ENCODE measurements around the gene BRINP1.

DNA sequence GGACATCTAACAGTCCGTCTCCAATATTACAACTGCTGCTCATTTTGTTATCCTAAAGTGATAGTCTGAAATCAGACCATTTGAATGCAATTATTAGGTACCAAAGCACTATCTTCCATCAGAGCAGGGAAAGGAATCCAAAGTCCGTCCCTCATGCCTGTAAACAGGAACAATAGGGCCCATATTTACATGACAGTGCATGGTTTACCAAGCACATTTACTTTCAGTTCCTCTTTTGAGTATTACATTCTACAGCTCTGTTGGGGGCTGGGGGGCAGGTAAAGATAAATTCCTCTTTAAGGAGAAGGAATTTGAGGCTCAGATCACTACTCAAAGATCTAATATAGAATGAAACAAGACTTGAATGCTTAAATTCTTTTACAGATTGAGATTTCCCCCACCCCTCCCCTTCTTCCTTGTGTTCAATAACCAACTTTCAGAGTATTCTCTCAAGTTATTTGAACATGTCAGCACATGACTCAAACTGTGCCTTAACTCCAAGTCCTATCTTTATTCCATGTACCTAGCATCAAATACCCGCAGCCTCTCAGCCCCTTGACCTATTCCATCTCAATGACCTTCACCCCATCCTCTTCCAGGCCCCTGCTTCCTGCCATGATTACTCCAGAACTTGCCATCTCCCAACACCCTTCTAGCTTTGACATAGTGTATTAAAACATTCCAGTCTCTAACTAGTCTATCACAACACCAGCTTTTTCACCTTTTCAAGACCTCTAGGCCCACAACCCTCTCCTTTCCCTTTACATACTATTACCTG, 71.0 kb downstream of the BRINP1 start:
- TF ChIP-seq, protein P1, sequence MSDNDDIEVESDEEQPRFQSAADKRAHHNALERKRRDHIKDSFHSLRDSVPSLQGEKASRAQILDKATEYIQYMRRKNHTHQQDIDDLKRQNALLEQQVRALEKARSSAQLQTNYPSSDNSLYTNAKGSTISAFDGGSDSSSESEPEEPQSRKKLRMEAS (IDR thresholded peaks at IDR 0.05; ENCODE audit: insufficient read depth, insufficient read length), result no peak
- TF ChIP-seq, protein P2, sequence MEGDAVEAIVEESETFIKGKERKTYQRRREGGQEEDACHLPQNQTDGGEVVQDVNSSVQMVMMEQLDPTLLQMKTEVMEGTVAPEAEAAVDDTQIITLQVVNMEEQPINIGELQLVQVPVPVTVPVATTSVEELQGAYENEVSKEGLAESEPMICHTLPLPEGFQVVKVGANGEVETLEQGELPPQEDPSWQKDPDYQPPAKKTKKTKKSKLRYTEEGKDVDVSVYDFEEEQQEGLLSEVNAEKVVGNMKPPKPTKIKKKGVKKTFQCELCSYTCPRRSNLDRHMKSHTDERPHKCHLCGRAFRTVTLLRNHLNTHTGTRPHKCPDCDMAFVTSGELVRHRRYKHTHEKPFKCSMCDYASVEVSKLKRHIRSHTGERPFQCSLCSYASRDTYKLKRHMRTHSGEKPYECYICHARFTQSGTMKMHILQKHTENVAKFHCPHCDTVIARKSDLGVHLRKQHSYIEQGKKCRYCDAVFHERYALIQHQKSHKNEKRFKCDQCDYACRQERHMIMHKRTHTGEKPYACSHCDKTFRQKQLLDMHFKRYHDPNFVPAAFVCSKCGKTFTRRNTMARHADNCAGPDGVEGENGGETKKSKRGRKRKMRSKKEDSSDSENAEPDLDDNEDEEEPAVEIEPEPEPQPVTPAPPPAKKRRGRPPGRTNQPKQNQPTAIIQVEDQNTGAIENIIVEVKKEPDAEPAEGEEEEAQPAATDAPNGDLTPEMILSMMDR (IDR thresholded peaks at IDR 0.05; ENCODE audit: extremely low read depth in 1 of 2, insufficient read depth in 1 of 2, low read depth in 1 of 2, low read length in 2 of 2), result no peak
- TF ChIP-seq POLR2A (IDR thresholded peaks at IDR 0.05; ENCODE audit: low read depth, low read length) (no peak), EZH2 (IDR thresholded peaks at IDR 0.05; ENCODE audit: borderline replicate concordance, low read depth, low read length, severe bottlenecking) (no peak), JUN (IDR thresholded peaks at IDR 0.05; ENCODE audit: borderline replicate concordance, insufficient read depth, insufficient read length, low read depth) (no peak), POLR2AphosphoS5 (IDR thresholded peaks at IDR 0.05; ENCODE audit: insufficient read depth, low read depth, low read length) (no peak), FOS (IDR thresholded peaks at IDR 0.05; ENCODE audit: borderline replicate concordance, insufficient read depth, low read length) (no peak), GATA2 (IDR thresholded peaks at IDR 0.05; ENCODE audit: insufficient read depth, insufficient read length, low read depth, low read length) (no peak)

Measured in endothelial cell of umbilical vein (primary cell).